ENCODE results near the gene VCP.

VCP gene

GRCh38 chr9:35072461-35073278 lies at the start of gene VCP:
TSS of gene VCP (minus strand) at chr9:35072625. CDS start at chr9:35072353, 272 bp downstream.
- peak; percentile 96 for DNase-seq (ENCODE audit: low read depth)

- DNase-seq (ENCODE audit: low read depth): peak; percentile 77
Observed at GRCh38 chr9:35116898-35117551, 44.6 kb upstream of the VCP start.

- DNase-seq (ENCODE audit: low read depth): no peak
Observed at GRCh38 chr9:35116539-35116897, 44.1 kb upstream of the VCP start.

GRCh38 chr9:35115680-35116538 lies 43.5 kb upstream of the VCP start, which contains the start of gene ATOSB:
TSS of gene ATOSB (minus strand) at chr9:35115862. CDS start at chr9:35108274, 7,588 bp downstream.
- peak; percentile 87 for DNase-seq (ENCODE audit: low read depth)

GRCh38 chr9:35114840-35115628 lies 42.6 kb upstream of the VCP start:
- DNase-seq (ENCODE audit: low read depth): no peak

- peak; percentile 48 for DNase-seq (ENCODE audit: low read depth)
Observed at GRCh38 chr9:35114113-35114839, 41.9 kb upstream of the VCP start.

GRCh38 chr9:35112257-35113020 lies 40.0 kb upstream of the VCP start:
- DNase-seq (ENCODE audit: low read depth): no peak

GRCh38 chr9:35111001-35111933 lies 38.8 kb upstream of the VCP start:
- peak; percentile 93 for DNase-seq (ENCODE audit: low read depth)

- no peak for DNase-seq (ENCODE audit: low read depth)
Observed at GRCh38 chr9:35110327-35110761, 37.9 kb upstream of the VCP start.

- DNase-seq (ENCODE audit: low read depth): no peak
Observed at GRCh38 chr9:35108946-35109575, 36.6 kb upstream of the VCP start.

- DNase-seq (ENCODE audit: low read depth): no peak
Observed at GRCh38 chr9:35108461-35108860, 36.0 kb upstream of the VCP start.

GRCh38 chr9:35107297-35108290 lies 35.2 kb upstream of the VCP start:
- no peak for DNase-seq (ENCODE audit: low read depth)

- no peak for DNase-seq (ENCODE audit: low read depth)
Observed at GRCh38 chr9:35106343-35106730, 33.9 kb upstream of the VCP start.

GRCh38 chr9:35105571-35106342 lies 33.3 kb upstream of the VCP start:
- DNase-seq (ENCODE audit: low read depth): no peak

GRCh38 chr9:35105126-35105525 lies 32.7 kb upstream of the VCP start:
- DNase-seq (ENCODE audit: low read depth): no peak

- no peak for DNase-seq (ENCODE audit: low read depth)
Observed at GRCh38 chr9:35104586-35104985, 32.2 kb upstream of the VCP start.
